ENCODE measurements around the gene OPCML. TPM values are rescaled to one million over a fixed set of nuclear protein-coding genes. Genes with fewer than 3 reads are reported as not detected.

The OPCML gene
- polyA plus RNA-seq, 1 donor from 2014 or later: 11.6 TPM

- Histone ChIP-seq H3K9me2 (ENCODE audit: insufficient read depth, low read length) (no peaks in the 10 kb centered on the region), H3K9ac (ENCODE audit: low read length) (no peak overlapping the region), H2AFZ (ENCODE audit: low read depth, low read length) (no peak overlapping the region), H4K20me1 (ENCODE audit: insufficient read depth) (no peaks in the 10 kb centered on the region), H3K79me2 (replicated peaks; ENCODE audit: insufficient read depth, low read length) (no peaks in the 10 kb centered on the region), H3K9me3 (ENCODE audit: low read length) (no peaks in the 10 kb centered on the region), H3K4me3 (ENCODE audit: low read length) (no peak overlapping the region), H3K4me2 (ENCODE audit: low read length) (no peak overlapping the region), H3K36me3 (ENCODE audit: insufficient read depth, low read length) (no peaks in the 10 kb centered on the region), H3F3A (ENCODE audit: insufficient read depth, low read length, poor library complexity, severe bottlenecking) (no peaks in the 10 kb centered on the region), H3K27ac (ENCODE audit: low read length) (no peak overlapping the region), H3K27me3 (ENCODE audit: insufficient read depth, low read depth, low read length) (no peaks in the 10 kb centered on the region)
- TF ChIP-seq SMC3 (conservative IDR thresholded peaks at IDR 0.05; ENCODE audit: poor library complexity) (no peak), TAF1 (IDR thresholded peaks at IDR 0.05; ENCODE audit: low read depth) (no peak), EP300 (conservative IDR thresholded peaks at IDR 0.05; ENCODE audit: poor library complexity, severe bottlenecking) (no peak), EZH2 (IDR thresholded peaks at IDR 0.05; ENCODE audit: borderline replicate concordance, insufficient read depth, low read length, poor library complexity, severe bottlenecking) (no peak), RAD21 (conservative IDR thresholded peaks at IDR 0.05) (no peak), MXI1 (conservative IDR thresholded peaks at IDR 0.05; ENCODE audit: poor library complexity, severe bottlenecking) (no peak), POLR2AphosphoS5 (IDR thresholded peaks at IDR 0.05) (no peak)
- TF ChIP-seq, protein P1, sequence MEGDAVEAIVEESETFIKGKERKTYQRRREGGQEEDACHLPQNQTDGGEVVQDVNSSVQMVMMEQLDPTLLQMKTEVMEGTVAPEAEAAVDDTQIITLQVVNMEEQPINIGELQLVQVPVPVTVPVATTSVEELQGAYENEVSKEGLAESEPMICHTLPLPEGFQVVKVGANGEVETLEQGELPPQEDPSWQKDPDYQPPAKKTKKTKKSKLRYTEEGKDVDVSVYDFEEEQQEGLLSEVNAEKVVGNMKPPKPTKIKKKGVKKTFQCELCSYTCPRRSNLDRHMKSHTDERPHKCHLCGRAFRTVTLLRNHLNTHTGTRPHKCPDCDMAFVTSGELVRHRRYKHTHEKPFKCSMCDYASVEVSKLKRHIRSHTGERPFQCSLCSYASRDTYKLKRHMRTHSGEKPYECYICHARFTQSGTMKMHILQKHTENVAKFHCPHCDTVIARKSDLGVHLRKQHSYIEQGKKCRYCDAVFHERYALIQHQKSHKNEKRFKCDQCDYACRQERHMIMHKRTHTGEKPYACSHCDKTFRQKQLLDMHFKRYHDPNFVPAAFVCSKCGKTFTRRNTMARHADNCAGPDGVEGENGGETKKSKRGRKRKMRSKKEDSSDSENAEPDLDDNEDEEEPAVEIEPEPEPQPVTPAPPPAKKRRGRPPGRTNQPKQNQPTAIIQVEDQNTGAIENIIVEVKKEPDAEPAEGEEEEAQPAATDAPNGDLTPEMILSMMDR (IDR thresholded peaks at IDR 0.05; ENCODE audit: poor library complexity, severe bottlenecking): no peak
- TF ChIP-seq, protein P2, sequence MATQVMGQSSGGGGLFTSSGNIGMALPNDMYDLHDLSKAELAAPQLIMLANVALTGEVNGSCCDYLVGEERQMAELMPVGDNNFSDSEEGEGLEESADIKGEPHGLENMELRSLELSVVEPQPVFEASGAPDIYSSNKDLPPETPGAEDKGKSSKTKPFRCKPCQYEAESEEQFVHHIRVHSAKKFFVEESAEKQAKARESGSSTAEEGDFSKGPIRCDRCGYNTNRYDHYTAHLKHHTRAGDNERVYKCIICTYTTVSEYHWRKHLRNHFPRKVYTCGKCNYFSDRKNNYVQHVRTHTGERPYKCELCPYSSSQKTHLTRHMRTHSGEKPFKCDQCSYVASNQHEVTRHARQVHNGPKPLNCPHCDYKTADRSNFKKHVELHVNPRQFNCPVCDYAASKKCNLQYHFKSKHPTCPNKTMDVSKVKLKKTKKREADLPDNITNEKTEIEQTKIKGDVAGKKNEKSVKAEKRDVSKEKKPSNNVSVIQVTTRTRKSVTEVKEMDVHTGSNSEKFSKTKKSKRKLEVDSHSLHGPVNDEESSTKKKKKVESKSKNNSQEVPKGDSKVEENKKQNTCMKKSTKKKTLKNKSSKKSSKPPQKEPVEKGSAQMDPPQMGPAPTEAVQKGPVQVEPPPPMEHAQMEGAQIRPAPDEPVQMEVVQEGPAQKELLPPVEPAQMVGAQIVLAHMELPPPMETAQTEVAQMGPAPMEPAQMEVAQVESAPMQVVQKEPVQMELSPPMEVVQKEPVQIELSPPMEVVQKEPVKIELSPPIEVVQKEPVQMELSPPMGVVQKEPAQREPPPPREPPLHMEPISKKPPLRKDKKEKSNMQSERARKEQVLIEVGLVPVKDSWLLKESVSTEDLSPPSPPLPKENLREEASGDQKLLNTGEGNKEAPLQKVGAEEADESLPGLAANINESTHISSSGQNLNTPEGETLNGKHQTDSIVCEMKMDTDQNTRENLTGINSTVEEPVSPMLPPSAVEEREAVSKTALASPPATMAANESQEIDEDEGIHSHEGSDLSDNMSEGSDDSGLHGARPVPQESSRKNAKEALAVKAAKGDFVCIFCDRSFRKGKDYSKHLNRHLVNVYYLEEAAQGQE (IDR thresholded peaks at IDR 0.05; ENCODE audit: borderline replicate concordance): no peak
Measured at GRCh38 chr11:132486060-132486459, 1046.2 kb downstream of the OPCML start.

DNA sequence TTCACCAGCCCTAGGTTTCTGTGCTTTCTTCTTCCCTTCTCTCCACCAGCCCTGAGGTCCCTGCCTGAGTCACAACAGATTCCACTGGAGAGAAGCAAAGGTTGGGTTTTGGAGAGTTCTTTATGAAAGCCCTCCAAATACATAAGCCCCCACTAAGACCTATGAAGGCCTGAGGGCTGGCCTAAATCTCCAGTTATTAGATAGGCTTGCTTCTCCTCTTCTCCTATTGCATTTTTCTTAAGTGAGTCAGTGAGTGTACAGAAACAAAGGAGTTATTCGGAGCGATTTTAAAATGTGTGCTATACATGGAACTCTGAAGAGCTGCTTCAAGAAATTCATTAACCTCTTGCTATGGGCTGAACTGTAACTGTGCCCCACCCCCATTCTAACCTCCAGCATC lies 1057.3 kb downstream of the OPCML start:
- Histone ChIP-seq H3K4me2 (ENCODE audit: low read length) (no peak overlapping the region), H3K4me3 (ENCODE audit: low read length) (no peak overlapping the region), H3K9me2 (ENCODE audit: insufficient read depth, low read length) (no peaks in the 10 kb centered on the region), H3F3A (ENCODE audit: insufficient read depth, low read length, poor library complexity, severe bottlenecking) (no peaks in the 10 kb centered on the region), H3K79me2 (replicated peaks; ENCODE audit: insufficient read depth, low read length) (no peaks in the 10 kb centered on the region), H3K27me3 (ENCODE audit: insufficient read depth, low read depth, low read length) (no peaks in the 10 kb centered on the region), H4K20me1 (ENCODE audit: insufficient read depth) (no peaks in the 10 kb centered on the region), H3K36me3 (ENCODE audit: insufficient read depth, low read length) (no peaks in the 10 kb centered on the region), H2AFZ (ENCODE audit: low read depth, low read length) (no peak overlapping the region), H3K9ac (ENCODE audit: low read length) (no peak overlapping the region), H3K27ac (ENCODE audit: low read length) (no peak overlapping the region), H3K9me3 (ENCODE audit: low read length) (no peaks in the 10 kb centered on the region)
- no peak for TF ChIP-seq EZH2 (IDR thresholded peaks at IDR 0.05; ENCODE audit: borderline replicate concordance, insufficient read depth, low read length, poor library complexity, severe bottlenecking)
